ENCODE results near the gene SLC10A7.
"Not testable (repeated sequence)": the region's sequence is repeated elsewhere in the genome, so short reads cannot be mapped to it uniquely, and the experiment has no call there.

The SLC10A7 gene

DNA sequence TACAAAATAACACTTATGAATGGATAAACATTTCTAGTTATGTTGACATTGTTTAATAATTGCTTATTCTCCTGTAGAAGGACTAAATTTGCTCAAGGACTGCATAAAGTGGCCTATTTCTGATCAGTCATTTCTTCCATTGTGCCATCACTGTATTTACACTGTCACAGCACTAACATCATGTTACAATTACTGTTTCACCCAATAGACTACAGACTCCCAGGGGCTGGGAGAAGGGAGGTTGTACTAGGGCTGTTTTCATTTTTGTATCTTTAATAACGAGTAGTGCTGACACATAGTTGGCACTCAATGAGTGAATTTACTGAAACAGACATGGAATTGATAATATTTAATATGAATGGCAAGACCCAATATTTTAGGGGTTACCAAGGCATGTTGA, 139.5 kb downstream of the SLC10A7 start:
- Mint-ChIP-seq H3K27ac (no peak overlapping the region), H3K27me3 (no peaks in the 10 kb centered on the region), H3K36me3 (ENCODE audit: low read depth) (no peaks in the 10 kb centered on the region), H3K4me3 (no peak overlapping the region), H3K4me1 (ENCODE audit: low read depth) (no peaks in the 10 kb centered on the region), H3K9me3 (no peaks in the 10 kb centered on the region)
- no peak for DNase-seq

DNA sequence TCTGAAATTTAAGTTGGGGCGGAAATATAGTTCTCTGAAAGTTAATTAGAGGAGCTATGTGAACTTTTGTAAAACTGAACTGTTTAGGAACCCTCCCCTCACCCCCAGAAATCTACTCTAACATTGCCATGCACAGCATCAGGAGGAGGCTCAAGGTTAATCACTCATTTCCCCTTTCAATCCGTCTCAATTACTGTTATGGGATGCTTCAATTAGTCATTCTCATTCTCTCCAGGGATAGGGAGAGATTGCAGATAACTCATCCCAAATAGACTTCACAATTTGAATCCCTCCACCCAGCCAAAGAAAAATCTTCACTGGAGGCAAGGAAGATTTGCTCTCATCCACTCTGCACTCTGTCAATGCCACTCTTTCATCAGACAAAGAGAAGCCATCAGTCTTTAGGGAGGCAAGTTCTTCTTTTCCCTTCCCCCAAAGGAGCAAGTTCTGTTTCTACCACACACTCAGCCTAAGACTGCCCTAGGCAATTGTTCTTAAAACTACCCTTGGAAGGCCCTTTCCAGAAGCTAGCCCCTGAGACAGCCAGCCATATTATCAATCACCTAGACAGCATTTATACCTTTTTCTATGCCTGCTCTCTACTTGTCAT, 140.4 kb downstream of the SLC10A7 start:
- H3K27me3 Mint-ChIP-seq = no peaks in the 10 kb centered on the region
- no peak for DNase-seq
- H3K4me3 Mint-ChIP-seq = no peak overlapping the region
- no peak overlapping the region for H3K27ac Mint-ChIP-seq
- no peaks in the 10 kb centered on the region for H3K4me1 Mint-ChIP-seq (ENCODE audit: low read depth)
- no peaks in the 10 kb centered on the region for H3K36me3 Mint-ChIP-seq (ENCODE audit: low read depth)
- no peaks in the 10 kb centered on the region for H3K9me3 Mint-ChIP-seq

DNA sequence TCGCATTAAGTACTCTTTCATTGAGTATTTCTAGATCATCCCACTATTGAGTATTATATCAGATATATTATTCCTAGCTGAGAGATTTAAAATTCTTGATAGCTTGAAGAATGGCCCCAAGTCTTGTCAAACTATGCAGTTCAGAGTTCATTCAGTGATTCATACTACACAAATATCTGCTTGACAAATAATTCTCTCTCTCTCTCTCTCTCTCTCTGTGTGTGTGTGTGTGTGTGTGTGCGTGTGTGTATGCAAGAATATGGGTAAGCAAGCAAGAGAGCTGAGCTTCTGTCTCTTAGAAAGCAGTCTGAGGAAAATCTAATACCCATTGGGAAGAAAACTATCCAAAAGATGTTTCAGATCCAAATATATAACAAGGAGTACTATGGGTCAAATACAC, 142.0 kb downstream of the SLC10A7 start:
- no peaks in the 10 kb centered on the region for H3K27me3 Mint-ChIP-seq
- DNase-seq = no peak

DNA sequence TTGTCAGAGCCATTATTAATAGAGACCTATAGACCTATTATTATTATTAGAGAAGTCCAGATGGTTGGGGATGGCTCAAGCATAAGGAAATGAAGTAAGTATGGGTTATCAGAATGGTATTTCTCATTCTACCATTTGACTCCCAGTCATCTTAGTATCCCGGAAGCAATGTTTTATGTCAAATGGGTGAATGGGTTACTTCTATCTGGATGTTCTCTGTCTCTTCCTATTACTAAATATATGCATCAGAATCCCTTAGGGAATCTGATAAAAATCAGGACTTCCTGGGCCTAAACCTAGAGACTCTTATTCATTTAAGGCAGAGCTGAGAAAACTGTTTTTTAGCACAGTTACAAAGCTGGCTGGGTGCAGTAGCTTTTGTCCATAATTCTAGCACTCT, 149.9 kb downstream of the SLC10A7 start:
- H3K9me3 Mint-ChIP-seq = no peaks in the 10 kb centered on the region
- H3K4me1 Mint-ChIP-seq (ENCODE audit: low read depth) = peaks cover 23% of the 10 kb centered on the region
- no peaks in the 10 kb centered on the region for H3K36me3 Mint-ChIP-seq (ENCODE audit: low read depth)
- DNase-seq = no peak
- no peak overlapping the region for H3K4me3 Mint-ChIP-seq
- H3K27me3 Mint-ChIP-seq = no peaks in the 10 kb centered on the region
- no peak overlapping the region for H3K27ac Mint-ChIP-seq

More for the DNA sequence above, 142.0 kb downstream of the SLC10A7 start:
- no peak overlapping the region for H3K27ac Mint-ChIP-seq
- H3K9me3 Mint-ChIP-seq = no peaks in the 10 kb centered on the region
- no peak overlapping the region for H3K4me3 Mint-ChIP-seq
- no peaks in the 10 kb centered on the region for H3K36me3 Mint-ChIP-seq (ENCODE audit: low read depth)
- H3K4me1 Mint-ChIP-seq (ENCODE audit: low read depth) = no peaks in the 10 kb centered on the region

DNA sequence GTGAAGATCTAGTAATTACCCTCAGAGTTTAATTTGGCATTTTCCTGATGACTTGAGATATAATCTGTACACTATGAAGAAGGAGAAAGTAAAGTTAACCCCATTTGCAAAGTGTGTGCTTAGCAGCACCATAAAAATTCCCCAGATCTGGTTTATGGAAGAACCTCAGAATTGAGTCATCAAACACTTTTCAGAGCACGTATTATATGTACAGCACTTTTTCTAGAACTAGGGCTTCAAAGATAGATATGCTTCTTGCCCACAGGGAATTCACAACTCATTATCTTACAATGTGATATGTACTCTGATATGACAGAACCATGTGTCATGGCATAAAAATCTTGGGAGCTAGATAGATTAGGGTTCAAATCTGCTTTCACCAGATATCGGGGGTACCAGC, 150.9 kb downstream of the SLC10A7 start:
- Mint-ChIP-seq H3K27ac (no peak overlapping the region), H3K4me1 (ENCODE audit: low read depth) (peaks cover 23% of the 10 kb centered on the region), H3K9me3 (no peaks in the 10 kb centered on the region), H3K36me3 (ENCODE audit: low read depth) (no peaks in the 10 kb centered on the region), H3K27me3 (no peaks in the 10 kb centered on the region), H3K4me3 (no peak overlapping the region)
- no peak for DNase-seq

DNA sequence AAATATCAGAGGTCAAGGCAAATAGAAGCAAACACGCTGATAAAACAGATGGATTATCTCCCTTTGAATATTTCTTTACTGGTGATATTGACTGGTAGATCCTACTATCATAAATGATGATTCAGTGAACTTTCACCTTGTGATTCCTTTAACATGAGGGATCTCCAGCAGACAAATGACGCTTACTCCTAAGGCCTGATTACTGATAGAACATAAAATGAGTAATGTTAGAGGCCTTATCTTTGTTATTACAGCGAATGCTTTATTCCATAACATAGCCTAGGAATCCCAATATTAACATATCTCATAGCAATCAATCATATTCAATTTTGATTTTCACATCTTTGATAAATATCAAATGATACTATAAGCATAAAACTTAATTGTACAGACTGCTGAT, 152.3 kb downstream of the SLC10A7 start:
- Mint-ChIP-seq H3K36me3 (ENCODE audit: low read depth) (no peaks in the 10 kb centered on the region), H3K27me3 (no peaks in the 10 kb centered on the region), H3K4me3 (no peak overlapping the region), H3K27ac (no peak overlapping the region), H3K9me3 (no peaks in the 10 kb centered on the region), H3K4me1 (ENCODE audit: low read depth) (peaks cover 23% of the 10 kb centered on the region)
- no peak for DNase-seq

DNA sequence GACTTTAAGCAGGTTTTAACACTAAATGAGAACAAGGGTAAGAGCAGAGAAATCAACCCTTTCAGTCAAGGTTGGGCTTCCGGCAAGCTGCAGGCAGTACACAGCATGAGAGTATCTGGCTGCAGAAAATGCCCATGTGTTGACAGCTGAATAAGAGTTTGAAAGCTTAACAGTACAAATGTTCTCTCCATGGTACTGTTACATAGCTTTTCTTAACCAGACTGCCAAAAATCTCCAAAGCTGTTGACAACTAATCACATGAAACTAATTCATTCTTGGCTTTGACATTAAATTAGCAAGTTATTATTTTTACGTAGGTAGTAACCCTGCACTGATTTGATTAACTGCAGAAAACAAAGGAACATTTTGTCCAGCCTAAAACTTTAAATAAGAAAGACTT, 153.5 kb downstream of the SLC10A7 start:
- no peak overlapping the region for H3K4me3 Mint-ChIP-seq
- H3K9me3 Mint-ChIP-seq = no peaks in the 10 kb centered on the region
- H3K27me3 Mint-ChIP-seq = no peaks in the 10 kb centered on the region
- peaks cover 6% of the 10 kb centered on the region for H3K36me3 Mint-ChIP-seq (ENCODE audit: low read depth)
- no peak overlapping the region for H3K27ac Mint-ChIP-seq
- H3K4me1 Mint-ChIP-seq (ENCODE audit: low read depth) = peaks cover 23% of the 10 kb centered on the region
- DNase-seq = no peak

DNA sequence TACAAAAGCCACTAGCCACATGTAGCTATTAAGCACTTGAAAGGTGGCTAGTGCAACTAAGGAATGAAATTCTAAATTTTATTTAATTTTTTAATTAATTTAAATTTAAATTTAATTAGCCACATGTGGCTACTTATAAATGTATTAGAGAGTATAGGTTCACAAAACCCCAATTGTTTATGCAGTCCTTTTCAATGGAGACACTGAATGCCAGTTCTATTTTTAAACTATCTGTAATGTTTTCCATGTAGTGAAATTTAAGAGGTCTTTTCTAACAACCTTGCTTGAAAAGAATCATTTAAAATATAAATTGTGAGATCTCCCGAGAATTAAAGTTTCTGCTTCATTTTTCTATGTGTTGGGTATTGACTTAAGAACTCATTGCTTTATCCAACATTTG, 154.4 kb downstream of the SLC10A7 start:
- Mint-ChIP-seq H3K4me1 (ENCODE audit: low read depth) (peaks cover 23% of the 10 kb centered on the region), H3K27me3 (no peaks in the 10 kb centered on the region), H3K9me3 (peaks cover 3% of the 10 kb centered on the region), H3K36me3 (ENCODE audit: low read depth) (peaks cover 9% of the 10 kb centered on the region), H3K27ac (no peak overlapping the region), H3K4me3 (no peak overlapping the region)
- DNase-seq = no peak

DNA sequence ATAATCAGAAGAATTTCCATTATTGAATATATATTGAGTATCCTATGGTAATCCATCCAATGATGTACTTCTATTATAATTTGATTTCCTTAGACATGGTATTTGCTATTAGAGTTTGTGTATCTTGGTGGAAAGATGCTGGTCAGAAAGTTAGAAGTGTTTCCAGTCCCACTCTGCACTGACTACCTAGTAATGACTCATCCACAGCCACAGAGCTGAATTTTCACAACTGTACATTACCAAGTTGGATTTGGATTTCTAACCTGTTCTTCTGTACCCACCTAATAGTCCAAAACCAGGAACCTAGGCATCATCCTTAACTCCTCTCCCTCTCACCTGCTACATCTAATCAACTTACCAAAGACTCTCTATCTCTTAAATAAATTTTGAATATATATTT, 162.0 kb downstream of the SLC10A7 start:
- Mint-ChIP-seq H3K36me3 (ENCODE audit: low read depth) (peaks cover 35% of the 10 kb centered on the region), H3K9me3 (peaks cover 13% of the 10 kb centered on the region), H3K27me3 (no peaks in the 10 kb centered on the region), H3K4me3 (no peak overlapping the region), H3K27ac (no peak overlapping the region), H3K4me1 (ENCODE audit: low read depth) (peaks cover 4% of the 10 kb centered on the region)
- no peak for DNase-seq

DNA sequence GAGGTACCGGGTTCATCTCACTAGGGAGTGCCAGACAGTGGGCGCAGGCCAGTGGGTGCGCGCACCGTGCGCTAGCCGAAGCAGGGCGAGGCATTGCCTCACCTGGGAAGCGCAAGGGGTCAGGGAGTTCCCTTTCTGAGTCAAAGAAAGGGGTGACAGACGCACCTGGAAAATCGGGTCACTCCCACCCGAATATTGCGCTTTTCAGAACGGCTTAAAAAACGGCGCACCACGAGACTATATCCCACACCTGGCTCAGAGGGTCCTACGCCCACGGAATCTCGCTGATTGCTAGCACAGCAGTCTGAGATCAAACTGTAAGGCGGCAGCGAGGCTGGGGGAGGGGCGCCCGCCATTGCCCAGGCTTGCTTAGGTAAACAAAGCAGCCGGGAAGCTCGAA, 171.6 kb downstream of the SLC10A7 start:
- not testable (repeated sequence) for H3K36me3 Mint-ChIP-seq (ENCODE audit: low read depth); DNase-seq; H3K4me3 Mint-ChIP-seq; H3K9me3 Mint-ChIP-seq; H3K27ac Mint-ChIP-seq; H3K27me3 Mint-ChIP-seq
- peaks cover 17% of the 10 kb centered on the region for H3K4me1 Mint-ChIP-seq (ENCODE audit: low read depth)

DNA sequence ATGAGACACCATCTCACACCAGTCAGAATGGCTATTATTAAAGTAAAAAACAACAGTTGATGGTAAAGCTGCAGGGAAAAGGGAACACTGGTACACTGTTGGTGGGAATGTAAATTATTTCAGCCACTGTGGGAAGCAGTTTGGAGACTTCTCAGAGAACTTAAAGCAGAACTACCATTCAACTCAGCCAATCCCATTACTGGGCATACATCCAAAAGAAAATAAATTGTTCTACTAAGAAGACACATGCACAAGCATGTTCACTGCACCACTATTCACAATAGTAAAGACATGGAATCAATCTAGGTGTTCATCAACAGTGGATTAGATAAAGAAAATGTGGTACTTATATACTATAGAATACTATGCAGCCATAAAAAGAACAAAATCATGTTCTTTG, 172.4 kb downstream of the SLC10A7 start:
- no peaks in the 10 kb centered on the region for H3K27me3 Mint-ChIP-seq
- DNase-seq = no peak
- H3K27ac Mint-ChIP-seq = no peak overlapping the region
- H3K9me3 Mint-ChIP-seq = no peaks in the 10 kb centered on the region
- H3K4me1 Mint-ChIP-seq (ENCODE audit: low read depth) = peaks cover 17% of the 10 kb centered on the region
- H3K4me3 Mint-ChIP-seq = no peak overlapping the region
- no peaks in the 10 kb centered on the region for H3K36me3 Mint-ChIP-seq (ENCODE audit: low read depth)

DNA sequence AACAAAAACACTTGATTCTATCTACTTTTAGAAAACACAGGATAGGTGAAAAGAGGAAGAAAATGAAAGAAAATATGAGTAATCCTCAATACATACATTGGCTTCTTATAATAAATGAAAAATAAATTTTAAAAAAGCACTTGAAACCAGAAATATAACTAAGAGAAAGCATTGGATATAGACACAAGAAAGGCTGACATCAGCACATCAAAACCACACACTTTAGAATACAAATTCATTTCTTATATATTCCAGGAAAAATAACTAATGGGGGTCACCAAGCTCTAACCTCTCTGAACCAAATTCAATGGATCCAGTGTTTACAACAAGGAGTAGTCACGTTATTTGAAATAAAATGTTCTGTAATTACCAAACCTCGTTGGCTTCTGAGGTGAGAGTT, 173.9 kb downstream of the SLC10A7 start:
- no peaks in the 10 kb centered on the region for H3K27me3 Mint-ChIP-seq
- H3K27ac Mint-ChIP-seq = no peak overlapping the region
- DNase-seq = no peak
- no peaks in the 10 kb centered on the region for H3K9me3 Mint-ChIP-seq
- no peaks in the 10 kb centered on the region for H3K36me3 Mint-ChIP-seq (ENCODE audit: low read depth)
- H3K4me1 Mint-ChIP-seq (ENCODE audit: low read depth) = peaks cover 19% of the 10 kb centered on the region
- H3K4me3 Mint-ChIP-seq = no peak overlapping the region

DNA sequence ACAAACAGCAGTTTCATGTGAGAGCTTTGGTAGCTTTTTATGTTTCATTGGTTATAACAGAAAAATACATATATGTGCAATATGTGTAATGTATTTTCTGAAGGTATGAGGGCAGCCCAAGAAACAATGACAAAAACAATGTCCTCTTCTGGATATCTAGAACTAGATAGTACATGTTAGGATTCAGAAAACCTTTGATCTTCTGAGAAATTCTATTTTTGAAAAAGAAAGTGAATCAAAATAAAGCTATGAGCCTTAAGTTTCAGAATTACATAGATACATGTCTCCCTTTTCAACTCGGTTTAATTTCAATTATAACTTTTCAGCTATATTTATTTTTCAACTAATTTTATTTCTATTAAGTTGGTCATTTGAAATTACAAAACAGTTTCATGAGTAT, 175.5 kb downstream of the SLC10A7 start:
- no peak for DNase-seq
- H3K36me3 Mint-ChIP-seq (ENCODE audit: low read depth) = no peaks in the 10 kb centered on the region
- H3K9me3 Mint-ChIP-seq = no peaks in the 10 kb centered on the region
- H3K4me3 Mint-ChIP-seq = no peak overlapping the region
- H3K27me3 Mint-ChIP-seq = no peaks in the 10 kb centered on the region
- peaks cover 19% of the 10 kb centered on the region for H3K4me1 Mint-ChIP-seq (ENCODE audit: low read depth)
- H3K27ac Mint-ChIP-seq = no peak overlapping the region

DNA sequence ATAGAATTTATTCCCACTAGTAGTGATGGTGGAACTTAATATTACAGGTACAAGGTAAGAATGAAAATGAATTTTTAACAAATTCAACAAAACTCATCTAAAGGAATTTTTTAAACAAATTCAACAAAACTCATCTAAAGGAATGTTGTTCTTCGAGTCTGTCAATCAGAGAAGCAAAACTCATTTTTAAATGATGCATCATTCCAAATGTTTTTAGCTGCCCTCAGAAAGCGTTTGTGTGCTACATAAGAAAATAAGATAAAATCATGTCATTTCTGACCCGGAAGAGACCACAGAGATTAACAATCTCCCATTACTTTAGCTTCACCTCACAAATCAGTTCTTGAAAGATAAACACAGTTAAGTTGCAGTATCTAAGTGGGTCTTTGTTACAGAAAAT, 178.0 kb downstream of the SLC10A7 start:
- peaks cover 14% of the 10 kb centered on the region for H3K4me1 Mint-ChIP-seq (ENCODE audit: low read depth)
- H3K4me3 Mint-ChIP-seq = no peak overlapping the region
- no peaks in the 10 kb centered on the region for H3K36me3 Mint-ChIP-seq (ENCODE audit: low read depth)
- DNase-seq = no peak
- no peaks in the 10 kb centered on the region for H3K9me3 Mint-ChIP-seq
- H3K27me3 Mint-ChIP-seq = no peaks in the 10 kb centered on the region
- H3K27ac Mint-ChIP-seq = no peak overlapping the region

DNA sequence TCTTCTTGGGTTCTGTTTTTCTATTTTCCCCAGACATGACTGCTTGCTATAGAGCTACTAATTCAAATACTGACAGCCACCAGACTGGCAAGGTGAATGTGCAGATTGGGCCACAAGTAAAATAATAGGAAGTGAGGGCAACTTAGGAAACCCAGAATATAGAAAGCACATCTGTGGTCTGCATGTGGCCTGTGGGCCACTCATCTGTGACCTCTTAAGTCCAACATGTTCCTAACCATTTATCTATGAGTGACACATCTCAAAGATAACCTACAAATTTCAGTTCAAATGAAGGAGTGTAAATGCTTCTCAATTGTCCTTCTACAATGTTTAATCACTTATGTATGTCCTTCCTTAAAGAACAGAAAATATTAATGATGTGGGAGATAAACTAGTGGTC, 178.5 kb downstream of the SLC10A7 start:
- no peaks in the 10 kb centered on the region for H3K9me3 Mint-ChIP-seq
- H3K27me3 Mint-ChIP-seq = no peaks in the 10 kb centered on the region
- no peak overlapping the region for H3K4me3 Mint-ChIP-seq
- H3K27ac Mint-ChIP-seq = no peak overlapping the region
- H3K4me1 Mint-ChIP-seq (ENCODE audit: low read depth) = peaks cover 14% of the 10 kb centered on the region
- H3K36me3 Mint-ChIP-seq (ENCODE audit: low read depth) = no peaks in the 10 kb centered on the region
- no peak for DNase-seq

DNA sequence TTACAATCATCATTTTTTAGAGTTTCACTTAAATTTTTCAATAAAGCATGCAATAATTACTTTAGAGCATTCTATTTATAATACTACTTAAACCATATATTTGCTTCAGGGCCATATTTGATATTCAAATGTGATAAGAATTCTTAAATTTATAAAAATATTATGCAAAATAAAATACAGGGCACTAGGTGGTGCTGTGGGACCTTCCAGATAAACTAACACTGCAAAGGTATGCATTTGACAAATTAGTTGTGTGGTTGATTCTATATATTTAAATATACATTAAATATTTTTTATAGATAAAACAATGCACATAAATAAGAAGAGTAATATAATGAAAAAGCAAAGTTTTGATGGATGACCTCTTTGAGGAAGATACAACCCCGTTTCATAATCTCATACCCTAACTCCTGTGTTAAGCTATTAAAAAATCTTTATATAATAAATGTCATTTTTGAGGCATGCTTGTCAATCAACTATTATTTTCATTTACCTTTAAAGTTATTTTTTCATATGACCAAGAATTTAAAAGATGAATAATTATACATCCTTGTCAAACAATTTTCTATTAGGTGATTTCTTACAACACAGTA, 179.0 kb downstream of the SLC10A7 start:
- DNase-seq = no peak
- H3K9me3 Mint-ChIP-seq = no peaks in the 10 kb centered on the region
- no peak overlapping the region for H3K4me3 Mint-ChIP-seq
- no peak overlapping the region for H3K27ac Mint-ChIP-seq
- H3K36me3 Mint-ChIP-seq (ENCODE audit: low read depth) = no peaks in the 10 kb centered on the region
- H3K27me3 Mint-ChIP-seq = no peaks in the 10 kb centered on the region
- peaks cover 14% of the 10 kb centered on the region for H3K4me1 Mint-ChIP-seq (ENCODE audit: low read depth)
